ENCODE data around the gene CABP7. TPM values are rescaled to one million over a fixed set of nuclear protein-coding genes. Genes with fewer than 3 reads are reported as not detected.

The CABP7 gene
- total RNA-seq, 1 experiment from 2014 or later: 2.1 TPM

DNA sequence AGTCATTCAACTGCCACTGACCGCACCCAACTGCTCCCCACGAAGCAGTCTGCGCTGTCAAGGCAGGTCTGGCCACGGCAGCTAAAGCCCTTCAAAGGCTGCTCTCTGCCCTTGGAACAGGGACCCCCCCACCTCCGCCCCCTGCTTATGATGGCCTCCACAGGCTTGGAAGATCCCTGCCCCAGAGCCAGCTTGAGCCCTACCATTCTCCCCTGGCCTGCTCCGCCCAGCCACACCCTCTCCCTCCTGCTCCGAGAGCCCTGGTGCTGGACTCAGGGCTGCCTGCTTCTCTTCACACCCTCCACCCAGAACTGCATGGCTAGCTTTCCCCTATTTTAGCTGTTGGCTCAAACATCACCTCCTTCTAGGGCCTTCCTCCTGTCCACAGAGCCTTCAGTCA lies 28.0 kb downstream of the CABP7 start:
- no peak for ATAC-seq
- Histone ChIP-seq H3K27ac (ENCODE audit: low read length) (no peak overlapping the region), H3K9me3 (ENCODE audit: control insufficient read depth, insufficient read depth, low read depth, low read length) (no peaks in the 10 kb centered on the region), H3K4me1 (ENCODE audit: control insufficient read depth, insufficient read depth, low read length) (no peaks in the 10 kb centered on the region), H3K4me3 (ENCODE audit: low read depth in 2 of 2, low read length in 2 of 2) (no peak overlapping the region), H3K27me3 (ENCODE audit: control insufficient read depth, insufficient read depth, low read length) (no peaks in the 10 kb centered on the region), H3K36me3 (ENCODE audit: control insufficient read depth, insufficient read depth, low read length) (no peaks in the 10 kb centered on the region)
- TF ChIP-seq, protein P1, sequence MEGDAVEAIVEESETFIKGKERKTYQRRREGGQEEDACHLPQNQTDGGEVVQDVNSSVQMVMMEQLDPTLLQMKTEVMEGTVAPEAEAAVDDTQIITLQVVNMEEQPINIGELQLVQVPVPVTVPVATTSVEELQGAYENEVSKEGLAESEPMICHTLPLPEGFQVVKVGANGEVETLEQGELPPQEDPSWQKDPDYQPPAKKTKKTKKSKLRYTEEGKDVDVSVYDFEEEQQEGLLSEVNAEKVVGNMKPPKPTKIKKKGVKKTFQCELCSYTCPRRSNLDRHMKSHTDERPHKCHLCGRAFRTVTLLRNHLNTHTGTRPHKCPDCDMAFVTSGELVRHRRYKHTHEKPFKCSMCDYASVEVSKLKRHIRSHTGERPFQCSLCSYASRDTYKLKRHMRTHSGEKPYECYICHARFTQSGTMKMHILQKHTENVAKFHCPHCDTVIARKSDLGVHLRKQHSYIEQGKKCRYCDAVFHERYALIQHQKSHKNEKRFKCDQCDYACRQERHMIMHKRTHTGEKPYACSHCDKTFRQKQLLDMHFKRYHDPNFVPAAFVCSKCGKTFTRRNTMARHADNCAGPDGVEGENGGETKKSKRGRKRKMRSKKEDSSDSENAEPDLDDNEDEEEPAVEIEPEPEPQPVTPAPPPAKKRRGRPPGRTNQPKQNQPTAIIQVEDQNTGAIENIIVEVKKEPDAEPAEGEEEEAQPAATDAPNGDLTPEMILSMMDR (IDR thresholded peaks at IDR 0.05): no peak
- TF ChIP-seq POLR2AphosphoS5 (IDR thresholded peaks at IDR 0.05; ENCODE audit: low read depth, low read length): no peak
- TF ChIP-seq, protein P2, sequence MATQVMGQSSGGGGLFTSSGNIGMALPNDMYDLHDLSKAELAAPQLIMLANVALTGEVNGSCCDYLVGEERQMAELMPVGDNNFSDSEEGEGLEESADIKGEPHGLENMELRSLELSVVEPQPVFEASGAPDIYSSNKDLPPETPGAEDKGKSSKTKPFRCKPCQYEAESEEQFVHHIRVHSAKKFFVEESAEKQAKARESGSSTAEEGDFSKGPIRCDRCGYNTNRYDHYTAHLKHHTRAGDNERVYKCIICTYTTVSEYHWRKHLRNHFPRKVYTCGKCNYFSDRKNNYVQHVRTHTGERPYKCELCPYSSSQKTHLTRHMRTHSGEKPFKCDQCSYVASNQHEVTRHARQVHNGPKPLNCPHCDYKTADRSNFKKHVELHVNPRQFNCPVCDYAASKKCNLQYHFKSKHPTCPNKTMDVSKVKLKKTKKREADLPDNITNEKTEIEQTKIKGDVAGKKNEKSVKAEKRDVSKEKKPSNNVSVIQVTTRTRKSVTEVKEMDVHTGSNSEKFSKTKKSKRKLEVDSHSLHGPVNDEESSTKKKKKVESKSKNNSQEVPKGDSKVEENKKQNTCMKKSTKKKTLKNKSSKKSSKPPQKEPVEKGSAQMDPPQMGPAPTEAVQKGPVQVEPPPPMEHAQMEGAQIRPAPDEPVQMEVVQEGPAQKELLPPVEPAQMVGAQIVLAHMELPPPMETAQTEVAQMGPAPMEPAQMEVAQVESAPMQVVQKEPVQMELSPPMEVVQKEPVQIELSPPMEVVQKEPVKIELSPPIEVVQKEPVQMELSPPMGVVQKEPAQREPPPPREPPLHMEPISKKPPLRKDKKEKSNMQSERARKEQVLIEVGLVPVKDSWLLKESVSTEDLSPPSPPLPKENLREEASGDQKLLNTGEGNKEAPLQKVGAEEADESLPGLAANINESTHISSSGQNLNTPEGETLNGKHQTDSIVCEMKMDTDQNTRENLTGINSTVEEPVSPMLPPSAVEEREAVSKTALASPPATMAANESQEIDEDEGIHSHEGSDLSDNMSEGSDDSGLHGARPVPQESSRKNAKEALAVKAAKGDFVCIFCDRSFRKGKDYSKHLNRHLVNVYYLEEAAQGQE (IDR thresholded peaks at IDR 0.05; ENCODE audit: insufficient read depth in 1 of 2, low read depth in 2 of 2, low read length in 1 of 2): no peak
- ChIA-PET POLR2A (no interaction called here), CTCF (no interaction called here)
- in situ Hi-C loops (cut with HindIII; ENCODE audit: low pct_unique_long_range_greater_than_20kb, low sequenced_read_pairs) (no loop called here), intact Hi-C loops (cut with micrococcal nuclease; ENCODE audit: unreplicated experiment) (no loop called here)
- BruUV-seq (replicated peaks): no TSS peak
- DNase-seq (ENCODE audit: low read depth, low spot score): no peak

DNA sequence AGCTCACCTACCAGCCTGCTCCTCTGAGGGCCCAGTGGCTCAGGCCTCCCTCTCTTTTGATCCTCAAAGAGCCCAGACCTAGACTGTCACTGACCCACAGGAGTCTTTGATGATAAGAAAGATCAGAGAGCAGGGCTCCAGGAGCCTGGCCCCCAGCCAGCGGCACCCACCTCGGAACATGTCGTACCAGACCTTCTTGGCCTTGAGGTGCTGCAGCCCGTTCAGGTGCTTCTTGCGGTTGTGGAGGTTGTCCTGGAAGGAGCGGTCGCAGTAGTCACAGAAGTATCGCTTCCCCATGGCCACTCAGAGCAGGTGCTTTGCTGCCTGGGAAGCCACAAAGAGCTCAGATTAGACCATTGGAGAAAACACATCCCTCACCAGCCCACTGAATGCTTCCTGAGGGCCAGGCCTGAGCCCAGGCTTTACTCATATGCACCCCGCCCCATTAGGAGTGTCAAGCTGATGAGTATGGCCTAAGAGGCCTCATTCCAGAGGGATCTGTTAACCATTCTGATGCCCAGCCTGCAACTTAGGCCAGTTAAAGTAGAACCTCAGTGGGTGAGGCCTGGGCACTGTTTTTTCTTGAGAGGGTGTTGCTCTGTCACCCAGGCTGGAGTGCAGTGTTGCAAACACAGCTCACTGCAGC lies 28.6 kb downstream of the CABP7 start:
- H3K4me3 ChIP-seq (ENCODE audit: low read depth in 2 of 2, low read length in 2 of 2): no peak overlapping the region
- no TSS peak for BruUV-seq (replicated peaks)
- DNase-seq (ENCODE audit: low read depth, low spot score) (no peak), ATAC-seq (no peak)
- H3K27ac ChIP-seq (ENCODE audit: low read length): no peak overlapping the region
- no peaks in the 10 kb centered on the region for H3K9me3 ChIP-seq (ENCODE audit: control insufficient read depth, insufficient read depth, low read depth, low read length)
- no peaks in the 10 kb centered on the region for H3K4me1 ChIP-seq (ENCODE audit: control insufficient read depth, insufficient read depth, low read length)
- no peaks in the 10 kb centered on the region for H3K36me3 ChIP-seq (ENCODE audit: control insufficient read depth, insufficient read depth, low read length)
- TF ChIP-seq, protein P1 (IDR thresholded peaks at IDR 0.05): no peak
- TF ChIP-seq TCF7L2 (IDR thresholded peaks at IDR 0.05; ENCODE audit: low read depth, low read length): no peak
- TF ChIP-seq POLR2AphosphoS5 (IDR thresholded peaks at IDR 0.05; ENCODE audit: low read depth, low read length): no peak
- no peak for TF ChIP-seq SIN3A (IDR thresholded peaks at IDR 0.05; ENCODE audit: borderline replicate concordance, insufficient read depth, low read depth, low read length)
- TF ChIP-seq, protein P2 (IDR thresholded peaks at IDR 0.05; ENCODE audit: insufficient read depth in 1 of 2, low read depth in 2 of 2, low read length in 1 of 2): no peak
- intact Hi-C loops (cut with micrococcal nuclease; ENCODE audit: unreplicated experiment) (no loop called here), in situ Hi-C loops (cut with HindIII; ENCODE audit: low pct_unique_long_range_greater_than_20kb, low sequenced_read_pairs) (no loop called here)
- ChIA-PET CTCF (no interaction called here), POLR2A (no interaction called here)
- no peaks in the 10 kb centered on the region for H3K27me3 ChIP-seq (ENCODE audit: control insufficient read depth, insufficient read depth, low read length)

All from Panc1 (cell line).